SU-DHL-6 (cell line): ENCODE results near the gene SPINK6.

Experiments used
- EZH2phosphoT487 ChIP-seq: fragments of 200-600 bp; sonication (generic), shearing (Covaris generic); conservative IDR thresholded peaks from 2 replicates; pipeline ENCODE4 v1.6.1; 2018; ENCODE audit warnings: mild to moderate bottlenecking, antibody characterized with exemption, low read length, moderate library complexity, mixed read lengths
- TF ChIP-seq, protein P1 (sequence below): fragments of 200-600 bp; sonication (generic); IDR thresholded peaks from one replicate; pipeline ENCODE4 v1.5.1; 2017; ENCODE audit warnings: antibody characterized with exemption, mild to moderate bottlenecking, low read length, moderate library complexity; ENCODE audit not compliant: insufficient read depth, poor library complexity, severe bottlenecking

- TF ChIP-seq, protein P1, sequence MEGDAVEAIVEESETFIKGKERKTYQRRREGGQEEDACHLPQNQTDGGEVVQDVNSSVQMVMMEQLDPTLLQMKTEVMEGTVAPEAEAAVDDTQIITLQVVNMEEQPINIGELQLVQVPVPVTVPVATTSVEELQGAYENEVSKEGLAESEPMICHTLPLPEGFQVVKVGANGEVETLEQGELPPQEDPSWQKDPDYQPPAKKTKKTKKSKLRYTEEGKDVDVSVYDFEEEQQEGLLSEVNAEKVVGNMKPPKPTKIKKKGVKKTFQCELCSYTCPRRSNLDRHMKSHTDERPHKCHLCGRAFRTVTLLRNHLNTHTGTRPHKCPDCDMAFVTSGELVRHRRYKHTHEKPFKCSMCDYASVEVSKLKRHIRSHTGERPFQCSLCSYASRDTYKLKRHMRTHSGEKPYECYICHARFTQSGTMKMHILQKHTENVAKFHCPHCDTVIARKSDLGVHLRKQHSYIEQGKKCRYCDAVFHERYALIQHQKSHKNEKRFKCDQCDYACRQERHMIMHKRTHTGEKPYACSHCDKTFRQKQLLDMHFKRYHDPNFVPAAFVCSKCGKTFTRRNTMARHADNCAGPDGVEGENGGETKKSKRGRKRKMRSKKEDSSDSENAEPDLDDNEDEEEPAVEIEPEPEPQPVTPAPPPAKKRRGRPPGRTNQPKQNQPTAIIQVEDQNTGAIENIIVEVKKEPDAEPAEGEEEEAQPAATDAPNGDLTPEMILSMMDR, result no peak
- TF ChIP-seq EZH2phosphoT487, result no peak
Measured at GRCh38 chr5:148230240-148230639, 27.4 kb downstream of the SPINK6 start.
